Upper lobe of left lung (tissue), 6 donors: Measurements from ENCODE around the gene GPR180. TPM values are rescaled to one million over a fixed set of nuclear protein-coding genes. Genes with fewer than 3 reads are reported as not detected.

Experiments
- ATAC-seq, 2 donors: fragments of 200-7000 bp; cut with Tn5 transposase; one replicate each; pipeline ENCODE4 v1.9.1; 2022; ENCODE audit warnings: mild to moderate bottlenecking in 2 of 2, moderate library complexity in 2 of 2; ENCODE audit not compliant: low FRiP score in 2 of 2
- DNase-seq, 2 donors: peaks; one replicate each; pipeline ENCODE4 v3.0.0-alpha.2; 2019 to 2020
- H3K27ac ChIP-seq, 4 donors: fragments of 200-600 bp; sonication (generic); one replicate each; pipeline ENCODE4 v1.5.1; 2016 to 2019
- H3K27me3 ChIP-seq, 4 donors: fragments of 200-600 bp; sonication (generic); one replicate each; pipeline ENCODE4 v1.5.1; 2017 to 2019
- H3K36me3 ChIP-seq, 4 donors: fragments of 200-600 bp; sonication (generic); one replicate each; pipeline ENCODE4 v1.5.1; 2016 to 2019
- H3K4me1 ChIP-seq, 4 donors: fragments of 200-600 bp; sonication (generic); one replicate each; pipeline ENCODE4 v1.5.1; 2018 to 2019
- H3K4me3 ChIP-seq, 4 donors: fragments of 200-600 bp; sonication (generic); one replicate each; pipeline ENCODE4 v1.5.1; 2017 to 2019; ENCODE audit warnings: mild to moderate bottlenecking in 2 of 4, moderate library complexity in 1 of 4
- H3K9me3 ChIP-seq, 4 donors: fragments of 200-600 bp; sonication (generic); one replicate each; pipeline ENCODE4 v1.5.1; 2018 to 2019
- CTCF ChIP-seq, 6 experiments: fragments of 450-650 bp in 4 of 6; fragments of 200-600 bp in 2 of 6; sonication (generic) in 2 of 6; IDR thresholded peaks; one replicate each; pipeline ENCODE4 v1.5.1; 2016 to 2019; ENCODE audit warnings: antibody characterized with exemption in 6 of 6
- EP300 ChIP-seq, 4 donors: sonication (generic); formaldehyde crosslinking; IDR thresholded peaks; one replicate each; pipeline ENCODE4 v1.5.1; 2017; ENCODE audit warnings: antibody characterized with exemption in 4 of 4, control low read depth in 2 of 4
- POLR2A ChIP-seq, 4 donors: fragments of 450-650 bp; IDR thresholded peaks; one replicate each; pipeline ENCODE4 v1.5.1; 2016 to 2017; ENCODE audit warnings: antibody characterized with exemption in 4 of 4, mild to moderate bottlenecking in 2 of 4
- POLR2AphosphoS5 ChIP-seq, 2 donors: sonication (generic); formaldehyde crosslinking; IDR thresholded peaks; one replicate each; pipeline ENCODE4 v1.5.1; 2017; ENCODE audit warnings: antibody characterized with exemption in 2 of 2
- WGBS, 2 donors: methylation state at CpG; one replicate each; pipeline ENCODE4 v1.1.5; 2017 to 2018; 5-methylcytosine and 5-hydroxymethylcytosine counted together
- total RNA-seq, 6 donors: library from RNA; depleted of rRNA in 4 of 6; stranded (reverse); fragments of >200 nt in 4 of 6; gene quantifications; one replicate each; pipeline versions ENCODE4 v1.1.0 to v1.2.1, GENCODE V29; 2016 to 2021
- donor health status: DM: no; HTN: no; CAD: no; lungs with moderate emphysema.
- donor health status: DM: no; HTN: yes; CAD: no; lungs with severe emphysema.

Gene GPR180
- total RNA-seq, 6 donors from 2014 or later, result 1.6 to 12.2 (median 3.3) TPM

GRCh38 chr13:94641409-94641941, 39.8 kb downstream of the GPR180 start:
- TF ChIP-seq POLR2AphosphoS5 (IDR thresholded peaks at IDR 0.05), result no peak
- no peak for TF ChIP-seq EP300 (IDR thresholded peaks at IDR 0.05)
- no peak for TF ChIP-seq POLR2A (IDR thresholded peaks at IDR 0.05)
- no peak for TF ChIP-seq CTCF (IDR thresholded peaks at IDR 0.05)
- WGBS, 2 donors, result 22 to 30% methylated on average over 3 of the region's 3 CpGs
- H3K27me3 ChIP-seq, result no peaks in the 10 kb centered on the region
- H3K27ac ChIP-seq, result no peak overlapping the region
- DNase-seq (no peak), ATAC-seq (peak; percentile 62 to 78)
- no peaks in the 10 kb centered on the region for H3K9me3 ChIP-seq
- no peaks in the 10 kb centered on the region for H3K36me3 ChIP-seq
- peaks cover 0 to 8% (median 4%) of the 10 kb centered on the region in 4 donors for H3K4me1 ChIP-seq
- H3K4me3 ChIP-seq, result no peak overlapping the region

- no peak overlapping the region for H3K4me3 ChIP-seq
- DNase-seq (no peak), ATAC-seq (no peak)
- 71 to 78% methylated on average over 4 of the region's 4 CpGs for WGBS, 2 donors
- H3K4me1 ChIP-seq, result peaks cover 0 to 5% (median under 1%) of the 10 kb centered on the region in 4 donors
- no peak overlapping the region for H3K27ac ChIP-seq
- H3K36me3 ChIP-seq, result no peaks in the 10 kb centered on the region
- no peaks in the 10 kb centered on the region for H3K27me3 ChIP-seq
- TF ChIP-seq POLR2AphosphoS5 (IDR thresholded peaks at IDR 0.05) (no peak), EP300 (IDR thresholded peaks at IDR 0.05) (no peak)
- H3K9me3 ChIP-seq, result no peaks in the 10 kb centered on the region
Observed at GRCh38 chr13:94646904-94647303, 45.2 kb downstream of the GPR180 start.

- Histone ChIP-seq H3K27ac (no peak overlapping the region), H3K9me3 (no peaks in the 10 kb centered on the region), H3K4me3 (no peak overlapping the region), H3K4me1 (no peaks in the 10 kb centered on the region), H3K27me3 (no peaks in the 10 kb centered on the region), H3K36me3 (no peaks in the 10 kb centered on the region)
- 76 to 92% methylated on average over 1 of the region's 1 CpG for WGBS, 2 donors
- TF ChIP-seq POLR2AphosphoS5 (IDR thresholded peaks at IDR 0.05), result no peak
- TF ChIP-seq POLR2A (IDR thresholded peaks at IDR 0.05), result no peak
- no peak for TF ChIP-seq EP300 (IDR thresholded peaks at IDR 0.05)
- TF ChIP-seq CTCF (IDR thresholded peaks at IDR 0.05), result no peak
- no peak for DNase-seq
- no peak for ATAC-seq
Observed at GRCh38 chr13:94656176-94656575, 54.5 kb downstream of the GPR180 start.

- WGBS, 2 donors, result 59 to 75% methylated on average over 1 of the region's 1 CpG
- DNase-seq, result no peak
Observed at GRCh38 chr13:94656766-94657165, 55.1 kb downstream of the GPR180 start.

GRCh38 chr13:94657167-94657566, 55.5 kb downstream of the GPR180 start:
- H3K9me3 ChIP-seq, result no peaks in the 10 kb centered on the region
- H3K27ac ChIP-seq, result no peak overlapping the region
- WGBS, 2 donors, result 74 to 77% methylated on average over 4 of the region's 4 CpGs
- no peaks in the 10 kb centered on the region for H3K4me1 ChIP-seq
- TF ChIP-seq POLR2AphosphoS5 (IDR thresholded peaks at IDR 0.05) (no peak), EP300 (IDR thresholded peaks at IDR 0.05) (no peak), CTCF (IDR thresholded peaks at IDR 0.05) (no peak), POLR2A (IDR thresholded peaks at IDR 0.05) (no peak)
- no peaks in the 10 kb centered on the region for H3K36me3 ChIP-seq
- ATAC-seq, result no peak
- H3K4me3 ChIP-seq, result no peak overlapping the region
- no peak for DNase-seq
- H3K27me3 ChIP-seq, result no peaks in the 10 kb centered on the region

More at GRCh38 chr13:94656766-94657165, 55.1 kb downstream of the GPR180 start:
- Histone ChIP-seq H3K36me3 (no peaks in the 10 kb centered on the region), H3K27me3 (no peaks in the 10 kb centered on the region), H3K27ac (no peak overlapping the region), H3K4me1 (no peaks in the 10 kb centered on the region), H3K4me3 (no peak overlapping the region), H3K9me3 (no peaks in the 10 kb centered on the region)
- ATAC-seq, result no peak
- no peak for TF ChIP-seq EP300 (IDR thresholded peaks at IDR 0.05)
- TF ChIP-seq POLR2A (IDR thresholded peaks at IDR 0.05), result no peak
- TF ChIP-seq POLR2AphosphoS5 (IDR thresholded peaks at IDR 0.05), result no peak
- TF ChIP-seq CTCF (IDR thresholded peaks at IDR 0.05), result no peak
